HUES48 (cell line): Measurements from ENCODE around the gene TNIK.
"Not testable (repeated sequence)": the region's sequence is repeated elsewhere in the genome, so short reads cannot be mapped to it uniquely, and the experiment has no call there.

ENCODE experiments used
- H3K27ac ChIP-seq: one replicate; pipeline ENCODE4 v1.7.0; 2013; ENCODE audit warnings: low read depth, low read length, inconsistent platforms
- H3K27me3 ChIP-seq: 2 replicates; pipeline ENCODE4 v1.6.1; 2013; ENCODE audit warnings: mild to moderate bottlenecking, low read length; ENCODE audit not compliant: control insufficient read depth, insufficient read depth
- H3K36me3 ChIP-seq: 2 replicates; pipeline ENCODE4 v1.6.1; 2013; ENCODE audit warnings: low read length; ENCODE audit not compliant: control insufficient read depth, insufficient read depth
- H3K4me1 ChIP-seq: 2 replicates; pipeline ENCODE4 v1.6.1; 2013; ENCODE audit warnings: mild to moderate bottlenecking, low read length; ENCODE audit not compliant: control insufficient read depth, insufficient read depth
- H3K4me3 ChIP-seq: 2 replicates; pipeline ENCODE4 v1.5.1; 2013; ENCODE audit warnings: mild to moderate bottlenecking, low read depth, low read length
- H3K9ac ChIP-seq: 2 replicates; pipeline ENCODE4 v1.6.1; 2013; ENCODE audit warnings: mild to moderate bottlenecking, low read depth, low read length, moderate library complexity
- H3K9me3 ChIP-seq: 2 replicates; pipeline ENCODE4 v1.6.1; 2013; ENCODE audit warnings: low read length; ENCODE audit not compliant: control insufficient read depth, insufficient read depth

TNIK gene

DNA sequence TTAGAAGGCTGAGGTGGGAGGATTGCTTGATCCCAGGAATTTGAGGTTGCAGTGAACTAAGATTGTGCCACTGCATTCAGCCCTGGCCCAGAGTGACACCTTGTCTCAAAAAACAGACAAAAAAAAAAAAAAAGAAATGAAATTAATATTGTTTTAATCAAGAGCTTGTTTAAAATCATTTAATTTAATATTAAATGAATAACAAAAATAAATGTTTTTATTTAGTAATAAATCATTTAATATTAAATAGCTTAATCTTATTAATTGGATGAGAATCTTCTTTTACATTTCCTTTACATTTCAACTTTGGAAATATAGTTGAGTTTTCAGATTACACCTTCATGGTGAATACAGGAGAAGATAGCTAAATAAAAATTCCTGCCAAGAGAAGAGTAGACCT is 29.7 kb downstream of the TNIK start:
- Histone ChIP-seq H3K27ac (peak overlapping the region; percentile 24), H3K27me3 (no peaks in the 10 kb centered on the region), H3K9me3 (no peaks in the 10 kb centered on the region), H3K9ac (no peak overlapping the region), H3K4me3 (no peak overlapping the region), H3K4me1 (peaks cover 61% of the 10 kb centered on the region), H3K36me3 (no peaks in the 10 kb centered on the region)

DNA sequence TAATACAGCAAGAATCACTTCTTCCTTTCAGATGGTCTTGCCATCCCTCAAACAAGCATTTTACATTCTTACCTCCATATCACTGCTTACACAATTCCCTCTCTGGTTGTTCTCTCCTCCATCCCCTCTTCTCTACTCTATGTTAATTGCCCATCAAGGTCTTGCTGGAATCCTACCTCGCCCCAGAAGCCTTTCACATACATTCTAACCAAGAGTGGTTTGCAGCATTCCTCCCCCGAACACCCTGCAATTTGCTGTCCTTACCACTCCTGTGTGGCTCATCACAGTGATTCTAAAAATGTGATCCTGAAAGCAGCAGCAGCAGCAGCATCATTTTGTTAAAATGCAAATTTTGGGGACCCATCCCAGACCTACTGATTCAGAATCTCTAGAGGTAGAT is 30.6 kb downstream of the TNIK start:
- Histone ChIP-seq H3K27ac (peak overlapping the region; percentile 89), H3K27me3 (no peaks in the 10 kb centered on the region), H3K4me3 (no peak overlapping the region), H3K36me3 (no peaks in the 10 kb centered on the region), H3K9me3 (no peaks in the 10 kb centered on the region), H3K9ac (no peak overlapping the region), H3K4me1 (peaks cover 53% of the 10 kb centered on the region)

DNA sequence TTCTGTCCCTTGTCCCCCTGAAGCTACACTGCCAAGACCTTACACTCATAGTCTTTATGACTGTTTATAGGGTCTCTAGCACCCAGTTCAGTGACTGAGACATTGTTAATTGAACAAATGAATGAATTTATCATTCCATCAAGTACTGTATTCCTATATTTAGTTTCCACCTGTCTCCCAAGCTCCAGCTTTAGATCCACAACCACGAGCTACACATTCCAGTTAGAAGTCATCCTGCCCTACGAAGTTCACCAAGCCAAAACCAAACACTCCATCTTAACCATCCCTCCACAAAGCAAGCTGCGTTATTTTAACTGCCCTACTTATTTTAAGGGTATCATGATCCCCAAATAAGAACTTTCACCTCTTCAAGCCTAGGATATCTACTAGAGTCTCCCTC is 31.3 kb downstream of the TNIK start:
- Histone ChIP-seq H3K36me3 (no peaks in the 10 kb centered on the region), H3K27me3 (no peaks in the 10 kb centered on the region), H3K4me1 (peaks cover 53% of the 10 kb centered on the region), H3K9ac (no peak overlapping the region; the same call in 1 of the 2 replicates), H3K27ac (peak overlapping the region; percentile 89), H3K9me3 (no peaks in the 10 kb centered on the region), H3K4me3 (peak overlapping the region; percentile 24; the same call in 1 of the 2 replicates)

DNA sequence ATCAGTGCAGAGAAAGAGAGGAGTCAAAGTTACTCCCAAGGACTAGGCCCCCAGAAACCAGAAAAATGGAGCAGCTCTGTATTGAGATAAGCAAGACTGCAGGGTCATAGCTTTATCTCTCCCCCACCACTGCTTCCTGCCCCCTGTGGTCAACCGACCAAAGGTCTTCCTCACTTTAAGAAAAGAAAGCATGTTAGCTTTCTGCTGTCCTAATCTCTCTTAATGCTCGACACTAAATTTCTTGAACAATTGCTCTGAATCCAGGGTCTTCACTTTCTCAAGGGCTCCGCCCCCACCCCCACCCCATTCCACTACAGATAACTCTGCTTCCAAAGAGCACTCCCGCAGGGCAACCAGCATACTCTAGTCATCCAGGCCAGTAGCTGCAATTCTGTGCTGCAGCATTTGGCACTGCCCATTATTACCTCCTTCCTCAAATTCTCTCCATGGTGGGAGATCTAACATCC is 31.9 kb downstream of the TNIK start:
- H3K27ac ChIP-seq = peak overlapping the region; percentile 89
- H3K4me3 ChIP-seq = peak overlapping the region; percentile 24; the same call in 1 of the 2 replicates
- H3K36me3 ChIP-seq = no peaks in the 10 kb centered on the region
- H3K27me3 ChIP-seq = no peaks in the 10 kb centered on the region
- H3K9me3 ChIP-seq = no peaks in the 10 kb centered on the region
- 0 out of 2 replicates have a peak overlapping the region, but pooled peaks have one; percentile 20 for H3K9ac ChIP-seq
- peaks cover 53% of the 10 kb centered on the region for H3K4me1 ChIP-seq

DNA sequence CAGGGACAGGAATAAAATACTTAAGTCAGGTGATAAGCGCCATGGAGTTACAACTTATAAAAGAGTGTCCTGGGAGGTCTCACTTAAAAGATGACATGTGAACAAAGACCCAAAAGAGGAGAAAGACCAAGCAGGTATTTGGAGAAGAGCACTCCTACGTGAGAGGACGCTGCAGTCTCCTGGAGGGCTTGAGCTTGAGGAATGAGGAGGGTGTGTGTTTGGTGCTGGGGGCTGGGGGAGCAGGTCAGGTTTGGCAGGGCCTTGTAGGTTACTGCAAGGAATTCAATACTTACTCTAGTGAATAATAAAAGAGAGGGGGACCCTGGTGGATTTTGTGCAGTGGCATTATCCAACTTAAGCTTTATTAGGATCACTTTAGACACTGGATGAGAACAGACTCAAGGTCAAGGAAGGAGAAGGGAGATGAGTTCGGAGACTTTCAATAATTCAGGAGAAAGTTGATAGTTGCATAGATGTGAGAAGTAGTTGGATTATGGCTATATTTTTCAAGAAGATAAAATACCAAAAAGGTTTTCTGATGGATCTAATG is 32.4 kb downstream of the TNIK start:
- H3K36me3 ChIP-seq = no peaks in the 10 kb centered on the region
- no peaks in the 10 kb centered on the region for H3K27me3 ChIP-seq
- H3K27ac ChIP-seq = peak overlapping the region; percentile 89
- H3K9me3 ChIP-seq = no peaks in the 10 kb centered on the region
- H3K4me1 ChIP-seq = peaks cover 53% of the 10 kb centered on the region
- H3K9ac ChIP-seq = 0 out of 2 replicates have a peak overlapping the region, but pooled peaks have one; percentile 20
- H3K4me3 ChIP-seq = peak overlapping the region; percentile 24; the same call in 1 of the 2 replicates

DNA sequence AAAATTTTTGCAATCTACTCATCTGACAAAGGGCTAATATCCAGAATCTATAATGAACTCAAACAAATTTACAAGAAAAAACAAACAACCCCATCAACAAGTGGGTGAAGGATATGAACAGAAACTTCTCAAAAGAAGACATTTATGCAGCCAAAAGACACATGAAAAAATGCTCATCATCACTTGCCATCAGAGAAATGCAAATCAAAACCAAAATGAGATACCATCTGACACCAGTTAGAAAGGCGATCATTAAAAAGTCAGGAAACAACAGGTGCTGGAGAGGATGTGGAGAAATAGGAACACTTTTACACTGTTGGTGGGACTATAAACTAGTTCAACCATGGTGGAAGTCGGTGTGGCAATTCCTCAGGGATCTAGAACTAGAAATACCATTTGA is 36.1 kb downstream of the TNIK start:
- H3K27me3 ChIP-seq, H3K36me3 ChIP-seq, H3K9me3 ChIP-seq, H3K4me3 ChIP-seq, H3K27ac ChIP-seq, H3K9ac ChIP-seq: not testable (repeated sequence)
- H3K4me1 ChIP-seq = peaks cover 25% of the 10 kb centered on the region

DNA sequence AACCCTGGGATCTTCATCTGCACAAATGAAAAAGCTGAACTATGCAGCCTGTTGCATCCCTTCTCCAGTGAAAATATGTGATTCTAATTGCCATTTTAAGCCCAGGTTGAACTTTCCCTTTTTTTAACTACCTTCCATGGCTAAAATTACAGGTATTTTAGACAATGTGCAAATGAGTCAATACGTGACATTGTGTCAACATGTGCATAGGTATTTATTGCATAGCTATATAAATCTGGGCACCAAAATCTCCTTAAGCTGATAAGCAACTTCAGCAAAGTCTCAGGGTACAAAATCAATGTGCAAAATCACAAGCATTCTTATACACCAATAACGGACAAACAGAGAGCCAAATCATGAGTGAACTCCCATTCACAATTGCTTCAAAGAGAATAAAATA is 37.4 kb downstream of the TNIK start:
- not testable (repeated sequence) for H3K9me3 ChIP-seq, H3K9ac ChIP-seq, H3K27me3 ChIP-seq, H3K27ac ChIP-seq, H3K36me3 ChIP-seq, H3K4me3 ChIP-seq
- H3K4me1 ChIP-seq = peaks cover 13% of the 10 kb centered on the region

DNA sequence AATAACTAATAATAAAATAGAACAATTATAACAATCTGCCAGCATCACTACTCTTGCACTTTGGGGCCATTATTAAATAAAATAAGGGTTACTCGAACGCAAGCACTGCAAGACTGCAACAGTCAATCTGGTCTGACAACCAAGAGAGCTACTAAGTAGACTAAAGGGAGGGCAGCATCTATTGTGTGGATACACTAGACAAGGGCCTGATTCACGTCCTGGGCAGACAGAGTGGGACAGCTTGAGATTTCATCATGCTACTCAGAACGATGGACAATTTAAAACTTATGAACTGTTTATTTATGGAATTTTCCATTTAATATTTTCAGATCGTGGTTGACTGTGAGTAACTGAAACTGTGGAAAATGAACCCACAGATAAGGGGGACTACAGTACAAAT is 39.5 kb downstream of the TNIK start:
- Histone ChIP-seq H3K4me1 (0 out of 2 replicates have a peak, but pooled peaks cover 5% of the 10 kb centered on the region), H3K9me3 (no peaks in the 10 kb centered on the region), H3K9ac (no peak overlapping the region), H3K27me3 (no peaks in the 10 kb centered on the region), H3K27ac (no peak overlapping the region), H3K4me3 (no peak overlapping the region), H3K36me3 (no peaks in the 10 kb centered on the region)

DNA sequence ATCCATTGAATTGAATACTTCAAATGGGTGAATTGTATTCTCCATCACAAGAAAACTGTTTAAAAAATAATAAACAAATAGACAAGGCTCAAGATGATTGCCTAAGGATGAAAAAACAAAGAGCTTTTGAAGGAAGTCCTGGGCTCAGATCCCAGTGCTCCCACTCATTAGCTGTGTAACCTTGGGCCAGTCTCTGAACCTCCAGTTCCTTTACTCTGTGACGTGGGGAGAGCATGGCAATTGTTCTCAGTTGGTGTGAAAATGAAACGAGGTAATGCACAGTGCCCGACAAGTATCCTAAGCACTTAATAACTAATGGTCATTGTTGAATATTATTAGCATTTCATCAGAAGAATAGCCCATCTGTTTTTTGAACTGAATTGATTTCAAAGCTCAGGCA is 40.7 kb downstream of the TNIK start:
- Histone ChIP-seq H3K4me3 (no peak overlapping the region), H3K9me3 (no peaks in the 10 kb centered on the region), H3K27me3 (no peaks in the 10 kb centered on the region), H3K36me3 (no peaks in the 10 kb centered on the region), H3K27ac (no peak overlapping the region), H3K4me1 (peaks cover 15% of the 10 kb centered on the region), H3K9ac (no peak overlapping the region)

DNA sequence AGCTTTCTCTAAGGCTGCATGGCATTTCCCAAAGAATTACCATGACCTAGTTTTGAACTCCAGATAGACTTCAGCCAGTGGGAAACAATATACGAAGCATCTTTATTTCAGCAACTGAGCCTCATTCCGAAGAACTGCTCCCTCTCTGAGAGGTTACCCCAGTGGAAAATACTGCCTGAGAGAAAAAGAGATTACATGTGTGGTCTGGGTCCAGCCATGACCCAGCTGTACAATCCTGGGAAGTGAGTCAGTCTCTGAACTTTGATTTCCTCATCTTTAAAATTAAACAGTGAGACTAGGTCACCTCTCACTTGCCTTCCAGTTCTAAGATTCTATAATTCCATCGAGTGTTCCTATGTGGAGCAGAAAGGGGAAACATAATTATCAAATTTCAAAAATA is 42.4 kb downstream of the TNIK start:
- Histone ChIP-seq H3K4me3 (no peak overlapping the region), H3K9ac (no peak overlapping the region), H3K4me1 (peaks cover 32% of the 10 kb centered on the region), H3K9me3 (no peaks in the 10 kb centered on the region), H3K27ac (no peak overlapping the region), H3K27me3 (no peaks in the 10 kb centered on the region), H3K36me3 (no peaks in the 10 kb centered on the region)

DNA sequence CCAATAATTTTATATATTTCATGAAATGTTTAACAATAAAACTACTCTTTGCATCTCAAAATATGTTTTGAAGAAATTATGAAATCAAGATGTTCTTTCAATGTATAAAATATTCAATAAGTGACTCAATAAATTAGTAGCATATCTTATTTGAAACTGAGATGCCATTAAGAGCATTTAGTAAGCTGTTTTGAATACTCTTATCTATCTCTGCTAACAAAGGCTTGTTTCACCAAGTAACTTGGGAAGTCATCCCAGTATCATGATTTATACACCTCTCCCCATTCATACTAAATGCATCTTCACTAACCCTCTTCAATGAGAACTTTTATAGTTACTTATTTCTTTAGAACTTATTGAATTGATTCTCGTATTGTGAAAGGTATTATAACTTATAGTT is 43.1 kb downstream of the TNIK start:
- Histone ChIP-seq H3K27ac (no peak overlapping the region), H3K9me3 (no peaks in the 10 kb centered on the region), H3K9ac (no peak overlapping the region), H3K27me3 (no peaks in the 10 kb centered on the region), H3K4me1 (peaks cover 35% of the 10 kb centered on the region), H3K4me3 (no peak overlapping the region), H3K36me3 (no peaks in the 10 kb centered on the region)
